Calu3 (cell line): ENCODE measurements around the gene SLC66A2. TPM values are rescaled to one million over a fixed set of nuclear protein-coding genes. Genes with fewer than 3 reads are reported as not detected.

Source experiments
- BruUV-seq: library from RNA; stranded (reverse); fragments of 400-500 nt; replicated peaks from 2 replicates; lab custom pipeline; 2021; lab: Mats Ljungman, UMichigan
- CTCF ChIA-PET: fragments of 300-600 bp; sonication (Branson Sonifier 250); formaldehyde crosslinking; loops from one replicate; lab custom pipeline; 2022; ENCODE audit warnings: antibody characterized with exemption; lab: Charles Lee
- DNase-seq: peaks from one replicate; pipeline ENCODE4 v3.0.0; 2022
- H3K27ac Mint-ChIP-seq: one replicate; pipeline ENCODE4 v1.8.0; 2022; ENCODE audit warnings: mixed read lengths; ENCODE audit not compliant: unreplicated experiment
- H3K27me3 Mint-ChIP-seq: one replicate; pipeline ENCODE4 v1.8.0; 2022; ENCODE audit warnings: mixed read lengths; ENCODE audit not compliant: unreplicated experiment
- H3K36me3 Mint-ChIP-seq: one replicate; pipeline ENCODE4 v1.8.0; 2022; ENCODE audit warnings: mild to moderate bottlenecking, moderate library complexity, mixed read lengths; ENCODE audit not compliant: insufficient read depth, unreplicated experiment
- H3K4me1 Mint-ChIP-seq: one replicate; pipeline ENCODE4 v1.8.0; 2022; ENCODE audit warnings: mild to moderate bottlenecking, low read depth, mixed read lengths; ENCODE audit not compliant: unreplicated experiment
- H3K4me3 Mint-ChIP-seq: one replicate; pipeline ENCODE4 v1.8.0; 2022; ENCODE audit warnings: mild to moderate bottlenecking, low read depth, moderate library complexity, mixed read lengths; ENCODE audit not compliant: unreplicated experiment
- H3K9me3 Mint-ChIP-seq: one replicate; pipeline ENCODE4 v1.8.0; 2022; ENCODE audit warnings: low read depth, mixed read lengths; ENCODE audit not compliant: unreplicated experiment
- intact Hi-C: fragments of 100-400 bp; cut with micrococcal nuclease; formaldehyde crosslinking; loops from one replicate; pipeline ENCODE4 v1.10.0; 2022; ENCODE audit not compliant: unreplicated experiment
- total RNA-seq: library from RNA; stranded (reverse); gene quantifications from 2 replicates; pipeline ENCODE4 v1.2.3, GENCODE V29; 2022
- TF ChIP-seq, protein P1 (sequence below): fragments of 200-600 bp; IDR thresholded peaks from one replicate; pipeline ENCODE4 v1.8.0; 2022; ENCODE audit warnings: antibody characterized with exemption; ENCODE audit not compliant: unreplicated experiment

The SLC66A2 gene
- total RNA-seq, 1 experiment from 2014 or later, result 19.5 TPM

GRCh38 chr18:79948719-79949411 lies 2.6 kb downstream of the SLC66A2 start:
- no peaks in the 10 kb centered on the region for H3K27me3 Mint-ChIP-seq
- H3K4me3 Mint-ChIP-seq, result no peak overlapping the region
- H3K4me1 Mint-ChIP-seq, result no peaks in the 10 kb centered on the region
- H3K27ac Mint-ChIP-seq, result no peak overlapping the region
- intact Hi-C loops, result no loop called here
- DNase-seq, result no peak
- peaks cover 16% of the 10 kb centered on the region for H3K36me3 Mint-ChIP-seq
- BruUV-seq, result no TSS peak
- no peaks in the 10 kb centered on the region for H3K9me3 Mint-ChIP-seq
- TF ChIP-seq, protein P1, sequence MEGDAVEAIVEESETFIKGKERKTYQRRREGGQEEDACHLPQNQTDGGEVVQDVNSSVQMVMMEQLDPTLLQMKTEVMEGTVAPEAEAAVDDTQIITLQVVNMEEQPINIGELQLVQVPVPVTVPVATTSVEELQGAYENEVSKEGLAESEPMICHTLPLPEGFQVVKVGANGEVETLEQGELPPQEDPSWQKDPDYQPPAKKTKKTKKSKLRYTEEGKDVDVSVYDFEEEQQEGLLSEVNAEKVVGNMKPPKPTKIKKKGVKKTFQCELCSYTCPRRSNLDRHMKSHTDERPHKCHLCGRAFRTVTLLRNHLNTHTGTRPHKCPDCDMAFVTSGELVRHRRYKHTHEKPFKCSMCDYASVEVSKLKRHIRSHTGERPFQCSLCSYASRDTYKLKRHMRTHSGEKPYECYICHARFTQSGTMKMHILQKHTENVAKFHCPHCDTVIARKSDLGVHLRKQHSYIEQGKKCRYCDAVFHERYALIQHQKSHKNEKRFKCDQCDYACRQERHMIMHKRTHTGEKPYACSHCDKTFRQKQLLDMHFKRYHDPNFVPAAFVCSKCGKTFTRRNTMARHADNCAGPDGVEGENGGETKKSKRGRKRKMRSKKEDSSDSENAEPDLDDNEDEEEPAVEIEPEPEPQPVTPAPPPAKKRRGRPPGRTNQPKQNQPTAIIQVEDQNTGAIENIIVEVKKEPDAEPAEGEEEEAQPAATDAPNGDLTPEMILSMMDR, result no peak
- CTCF ChIA-PET, result no interaction called here

DNA sequence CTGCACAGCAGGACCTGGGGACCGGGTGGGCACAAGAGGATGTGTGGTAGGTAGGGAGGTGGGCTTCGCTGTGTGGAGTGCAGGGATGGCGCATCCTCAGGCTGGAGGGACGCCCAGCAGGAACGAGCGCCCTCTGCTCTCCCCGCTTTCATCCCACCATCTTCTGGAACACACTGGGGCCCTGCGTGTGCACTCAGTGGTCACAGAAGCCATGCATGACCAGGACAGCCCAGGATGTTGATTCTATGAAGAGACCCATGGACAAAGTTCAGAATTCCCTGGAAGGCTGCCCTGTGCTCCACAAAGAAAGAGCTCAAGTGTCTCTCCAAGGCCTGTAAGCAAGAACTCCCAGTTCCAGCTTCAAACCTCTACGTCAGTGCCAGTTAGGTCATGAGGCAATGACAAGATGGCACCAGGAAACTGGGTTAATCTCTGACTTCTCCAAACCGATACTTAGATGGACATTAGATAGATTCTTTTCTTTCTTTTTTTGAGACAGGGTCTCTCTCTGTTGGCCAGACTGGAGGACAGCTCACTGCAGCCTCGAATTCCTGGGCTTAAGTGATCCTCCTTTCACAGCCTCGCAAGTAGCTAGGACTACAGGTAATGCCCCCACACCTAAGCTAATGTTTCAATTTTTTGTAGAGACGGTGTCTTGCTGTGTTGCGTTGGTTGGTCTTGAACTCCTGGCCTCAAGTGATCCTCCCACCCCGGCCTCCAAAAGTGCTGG lies 3.4 kb downstream of the SLC66A2 start:
- TF ChIP-seq, protein P1, result no peak
- CTCF ChIA-PET, result interaction anchor here (0.6 kb wide), 1 partner anchor 1108 kb away, joined by 3 read pairs; no protein-coding TSS in a partner anchor
- intact Hi-C loops, result no loop called here
- H3K9me3 Mint-ChIP-seq, result no peaks in the 10 kb centered on the region
- H3K4me1 Mint-ChIP-seq, result no peaks in the 10 kb centered on the region
- DNase-seq, result no peak
- no peaks in the 10 kb centered on the region for H3K27me3 Mint-ChIP-seq
- no TSS peak for BruUV-seq
- H3K36me3 Mint-ChIP-seq, result peaks cover 16% of the 10 kb centered on the region
- no peak overlapping the region for H3K27ac Mint-ChIP-seq
- H3K4me3 Mint-ChIP-seq, result no peak overlapping the region

DNA sequence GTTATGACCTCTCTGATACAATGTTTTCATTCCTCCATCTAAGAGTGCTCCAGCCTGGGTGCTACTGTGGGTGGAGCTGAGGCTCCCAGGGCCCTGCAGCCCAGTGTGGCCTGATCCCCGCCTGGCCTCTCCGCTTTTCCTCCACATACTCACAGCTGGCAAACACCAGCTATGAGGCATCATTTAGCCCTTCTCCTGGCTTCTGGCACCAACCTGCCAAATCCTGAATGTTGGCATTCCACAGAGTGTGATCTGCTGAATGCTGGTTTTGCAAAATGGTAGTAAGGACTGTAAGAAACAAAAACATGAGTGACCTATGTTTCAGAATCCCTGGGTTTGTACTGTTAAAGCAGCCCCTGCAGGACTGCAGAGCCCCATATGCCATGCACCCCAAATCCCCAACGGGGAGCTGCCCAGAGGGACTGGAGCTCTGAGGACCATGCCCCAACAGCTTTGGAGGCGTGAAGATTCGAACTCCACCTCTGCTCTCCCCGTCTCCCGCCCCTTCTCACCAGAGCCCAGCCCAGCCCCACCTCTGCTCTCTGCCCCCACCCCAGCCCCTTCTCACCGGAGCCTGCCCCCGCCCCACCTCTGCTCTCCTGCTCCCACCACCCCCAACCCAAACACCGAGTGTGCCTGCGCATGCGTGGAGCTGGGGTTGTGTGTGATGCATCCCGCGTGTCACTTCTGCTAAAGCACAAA lies 4.2 kb downstream of the SLC66A2 start:
- H3K4me3 Mint-ChIP-seq, result no peak overlapping the region
- H3K36me3 Mint-ChIP-seq, result peaks cover 16% of the 10 kb centered on the region
- H3K9me3 Mint-ChIP-seq, result no peaks in the 10 kb centered on the region
- DNase-seq, result no peak
- intact Hi-C loops, result no loop called here
- H3K27me3 Mint-ChIP-seq, result no peaks in the 10 kb centered on the region
- CTCF ChIA-PET, result no interaction called here
- no peak overlapping the region for H3K27ac Mint-ChIP-seq
- TF ChIP-seq, protein P1, result no peak
- H3K4me1 Mint-ChIP-seq, result no peaks in the 10 kb centered on the region
- BruUV-seq, result no TSS peak

- BruUV-seq, result no TSS peak
- H3K27me3 Mint-ChIP-seq, result no peaks in the 10 kb centered on the region
- no peaks in the 10 kb centered on the region for H3K9me3 Mint-ChIP-seq
- no peak overlapping the region for H3K4me3 Mint-ChIP-seq
- intact Hi-C loops, result no loop called here
- no peak for DNase-seq
- H3K36me3 Mint-ChIP-seq, result peaks cover 12% of the 10 kb centered on the region
- TF ChIP-seq, protein P1, result no peak
- CTCF ChIA-PET, result no interaction called here
- no peak overlapping the region for H3K27ac Mint-ChIP-seq
- H3K4me1 Mint-ChIP-seq, result no peaks in the 10 kb centered on the region
Observed at GRCh38 chr18:79945118-79946042, 6.1 kb downstream of the SLC66A2 start.
